HEK293 (cell line): ENCODE data around the gene DYNC1LI1.

Experiments
- CTCF ChIA-PET: fragments of 350-600 bp; formaldehyde crosslinking; extraction: SDS; loops from one replicate; lab custom pipeline; 2021; ENCODE audit warnings: antibody characterized with exemption; lab: Yijun Ruan, JAX
- POLR2A ChIA-PET: fragments of 300-600 bp; formaldehyde crosslinking; extraction: SDS; loops from one replicate; lab custom pipeline; 2020; ENCODE audit warnings: antibody characterized with exemption, inconsistent platforms; lab: Yijun Ruan, JAX
- H3K27ac ChIP-seq: fragments of 200-500 bp; sonication (Bioruptor generic); 2 replicates; pipeline ENCODE4 v1.5.1; 2014; ENCODE audit warnings: low read depth, low read length, control low read depth, inconsistent platforms; ENCODE audit errors: extremely low read depth
- H3K36me3 ChIP-seq, 2 experiments: fragments of 200-500 bp in 1 of 2; sonication (Bioruptor generic) in 1 of 2; 1 replicate in 1 of 2; 2 replicates in 1 of 2; pipeline ENCODE4 v1.5.1; 2014 to 2017; ENCODE audit warnings: inconsistent platforms in 2 of 2, low read length in 2 of 2; ENCODE audit not compliant: control insufficient read depth in 2 of 2, insufficient read depth in 1 of 2
- H3K4me1 ChIP-seq: fragments of 200-500 bp; sonication (Bioruptor generic); 2 replicates; pipeline ENCODE4 v1.5.1; 2014; ENCODE audit warnings: mild to moderate bottlenecking, low read length, inconsistent platforms; ENCODE audit not compliant: control insufficient read depth, insufficient read depth
- H3K4me3 ChIP-seq: 2 replicates; pipeline ENCODE4 v1.5.1; 2011; ENCODE audit warnings: low read depth, mild to moderate bottlenecking, control low read depth, low read length, moderate library complexity
- H3K9me3 ChIP-seq: fragments of 200-500 bp; sonication (Bioruptor generic); 2 replicates; pipeline ENCODE4 v1.5.1; 2014; ENCODE audit warnings: low read depth, low read length, inconsistent platforms; ENCODE audit not compliant: control insufficient read depth, insufficient read depth
- HOXA7 ChIP-seq: sonication (generic); formaldehyde crosslinking; IDR thresholded peaks from 2 replicates; pipeline ENCODE4 v1.8.1; 2022; ENCODE audit warnings: missing genetic modification reagents, borderline replicate concordance
- KLF10 ChIP-seq: fragments of 450-650 bp; IDR thresholded peaks from 2 replicates; pipeline ENCODE4 v1.5.1; 2018; ENCODE audit warnings: missing biosample characterization, mild to moderate bottlenecking, missing genetic modification characterization
- KLF9 ChIP-seq: fragments of 450-650 bp; formaldehyde crosslinking; IDR thresholded peaks from 2 replicates; pipeline ENCODE4 v1.5.1; 2016; ENCODE audit warnings: missing biosample characterization, missing genetic modification characterization, low read depth
- SP3 ChIP-seq: fragments of 450-650 bp; formaldehyde crosslinking; IDR thresholded peaks from 2 replicates; pipeline ENCODE4 v1.5.1; 2016; ENCODE audit warnings: missing biosample characterization, missing genetic modification characterization
- TRIM28 ChIP-seq: IDR thresholded peaks from 2 replicates; pipeline ENCODE4 v1.6.1; 2011; ENCODE audit warnings: low read length, control low read depth, borderline replicate concordance
- ZBTB1 ChIP-seq: fragments of 450-650 bp; formaldehyde crosslinking; IDR thresholded peaks from 2 replicates; pipeline ENCODE4 v1.5.1; 2016; ENCODE audit warnings: missing biosample characterization, missing genetic modification characterization
- ZBTB10 ChIP-seq: fragments of 450-650 bp; formaldehyde crosslinking; IDR thresholded peaks from 2 replicates; pipeline ENCODE4 v1.5.1; 2016; ENCODE audit warnings: missing biosample characterization, missing genetic modification characterization
- ZFP41 ChIP-seq: fragments of 450-650 bp; formaldehyde crosslinking; IDR thresholded peaks from 2 replicates; pipeline ENCODE4 v1.5.1; 2016; ENCODE audit warnings: missing biosample characterization, missing genetic modification characterization, borderline replicate concordance
- ZNF10 ChIP-seq: fragments of 450-650 bp; formaldehyde crosslinking; IDR thresholded peaks from 2 replicates; pipeline ENCODE4 v1.5.1; 2017; ENCODE audit warnings: missing biosample characterization, missing genetic modification characterization
- ZNF266 ChIP-seq: fragments of 450-650 bp; formaldehyde crosslinking; IDR thresholded peaks from 2 replicates; pipeline ENCODE4 v1.5.1; 2016; ENCODE audit warnings: missing biosample characterization, missing genetic modification characterization, low read depth
- ZNF423 ChIP-seq: fragments of 450-650 bp; formaldehyde crosslinking; IDR thresholded peaks from 2 replicates; pipeline ENCODE4 v1.5.1; 2016; ENCODE audit warnings: missing biosample characterization, missing genetic modification characterization
- ZNF514 ChIP-seq: fragments of 450-650 bp; formaldehyde crosslinking; IDR thresholded peaks from 2 replicates; pipeline ENCODE4 v1.5.1; 2016; ENCODE audit warnings: missing biosample characterization, missing genetic modification characterization
- ZNF530 ChIP-seq: fragments of 450-650 bp; formaldehyde crosslinking; IDR thresholded peaks from 2 replicates; pipeline ENCODE4 v1.5.1; 2016; ENCODE audit warnings: low read depth, missing biosample characterization, missing genetic modification characterization
- ZNF580 ChIP-seq: fragments of 450-650 bp; formaldehyde crosslinking; IDR thresholded peaks from 2 replicates; pipeline ENCODE4 v1.5.1; 2016; ENCODE audit warnings: missing biosample characterization, missing genetic modification characterization
- ZNF654 ChIP-seq: fragments of 450-650 bp; formaldehyde crosslinking; IDR thresholded peaks from 2 replicates; pipeline ENCODE4 v1.5.1; 2016; ENCODE audit warnings: low read depth, missing biosample characterization, missing genetic modification characterization
- ZNF677 ChIP-seq: fragments of 450-650 bp; IDR thresholded peaks from 2 replicates; pipeline ENCODE4 v1.5.0; 2018; ENCODE audit warnings: missing biosample characterization, mild to moderate bottlenecking, missing genetic modification characterization, moderate library complexity
- ZNF747 ChIP-seq: fragments of 450-650 bp; formaldehyde crosslinking; IDR thresholded peaks from 2 replicates; pipeline ENCODE4 v1.5.1; 2016; ENCODE audit warnings: missing biosample characterization, missing genetic modification characterization
- TF ChIP-seq, protein P1 (sequence below): fragments of 450-650 bp; formaldehyde crosslinking; IDR thresholded peaks from 2 replicates; pipeline ENCODE4 v1.5.1; 2016; ENCODE audit warnings: missing biosample characterization, missing genetic modification characterization
- TF ChIP-seq, protein P2 (sequence below): fragments of 450-650 bp; formaldehyde crosslinking; IDR thresholded peaks from 2 replicates; pipeline ENCODE4 v1.5.1; 2016; ENCODE audit warnings: missing biosample characterization, missing genetic modification characterization, borderline replicate concordance

The DYNC1LI1 gene

GRCh38 chr3:32542807-32543206, 27.9 kb downstream of the DYNC1LI1 start:
- Histone ChIP-seq H3K9me3 (no peaks in the 10 kb centered on the region), H3K4me3 (no peak overlapping the region), H3K4me1 (no peaks in the 10 kb centered on the region), H3K27ac (no peak overlapping the region), H3K36me3 (peaks cover 0 to 13% of the 10 kb centered on the region in 2 experiments; a peak in 2 of 3 replicates)
- no peak for TF ChIP-seq ZNF580 (tag by site-specific recombination)
- TF ChIP-seq, protein P1, sequence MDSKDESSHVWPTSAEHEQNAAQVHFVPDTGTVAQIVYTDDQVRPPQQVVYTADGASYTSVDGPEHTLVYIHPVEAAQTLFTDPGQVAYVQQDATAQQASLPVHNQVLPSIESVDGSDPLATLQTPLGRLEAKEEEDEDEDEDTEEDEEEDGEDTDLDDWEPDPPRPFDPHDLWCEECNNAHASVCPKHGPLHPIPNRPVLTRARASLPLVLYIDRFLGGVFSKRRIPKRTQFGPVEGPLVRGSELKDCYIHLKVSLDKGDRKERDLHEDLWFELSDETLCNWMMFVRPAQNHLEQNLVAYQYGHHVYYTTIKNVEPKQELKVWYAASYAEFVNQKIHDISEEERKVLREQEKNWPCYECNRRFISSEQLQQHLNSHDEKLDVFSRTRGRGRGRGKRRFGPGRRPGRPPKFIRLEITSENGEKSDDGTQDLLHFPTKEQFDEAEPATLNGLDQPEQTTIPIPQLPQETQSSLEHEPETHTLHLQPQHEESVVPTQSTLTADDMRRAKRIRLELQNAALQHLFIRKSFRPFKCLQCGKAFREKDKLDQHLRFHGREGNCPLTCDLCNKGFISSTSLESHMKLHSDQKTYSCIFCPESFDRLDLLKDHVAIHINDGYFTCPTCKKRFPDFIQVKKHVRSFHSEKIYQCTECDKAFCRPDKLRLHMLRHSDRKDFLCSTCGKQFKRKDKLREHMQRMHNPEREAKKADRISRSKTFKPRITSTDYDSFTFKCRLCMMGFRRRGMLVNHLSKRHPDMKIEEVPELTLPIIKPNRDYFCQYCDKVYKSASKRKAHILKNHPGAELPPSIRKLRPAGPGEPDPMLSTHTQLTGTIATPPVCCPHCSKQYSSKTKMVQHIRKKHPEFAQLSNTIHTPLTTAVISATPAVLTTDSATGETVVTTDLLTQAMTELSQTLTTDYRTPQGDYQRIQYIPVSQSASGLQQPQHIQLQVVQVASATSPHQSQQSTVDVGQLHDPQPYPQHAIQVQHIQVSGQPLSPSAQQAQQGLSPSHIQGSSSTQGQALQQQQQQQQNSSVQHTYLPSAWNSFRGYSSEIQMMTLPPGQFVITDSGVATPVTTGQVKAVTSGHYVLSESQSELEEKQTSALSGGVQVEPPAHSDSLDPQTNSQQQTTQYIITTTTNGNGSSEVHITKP: peak; percentile 66
- no peak for TF ChIP-seq SP3 (tag by site-specific recombination)
- TF ChIP-seq, protein P2, sequence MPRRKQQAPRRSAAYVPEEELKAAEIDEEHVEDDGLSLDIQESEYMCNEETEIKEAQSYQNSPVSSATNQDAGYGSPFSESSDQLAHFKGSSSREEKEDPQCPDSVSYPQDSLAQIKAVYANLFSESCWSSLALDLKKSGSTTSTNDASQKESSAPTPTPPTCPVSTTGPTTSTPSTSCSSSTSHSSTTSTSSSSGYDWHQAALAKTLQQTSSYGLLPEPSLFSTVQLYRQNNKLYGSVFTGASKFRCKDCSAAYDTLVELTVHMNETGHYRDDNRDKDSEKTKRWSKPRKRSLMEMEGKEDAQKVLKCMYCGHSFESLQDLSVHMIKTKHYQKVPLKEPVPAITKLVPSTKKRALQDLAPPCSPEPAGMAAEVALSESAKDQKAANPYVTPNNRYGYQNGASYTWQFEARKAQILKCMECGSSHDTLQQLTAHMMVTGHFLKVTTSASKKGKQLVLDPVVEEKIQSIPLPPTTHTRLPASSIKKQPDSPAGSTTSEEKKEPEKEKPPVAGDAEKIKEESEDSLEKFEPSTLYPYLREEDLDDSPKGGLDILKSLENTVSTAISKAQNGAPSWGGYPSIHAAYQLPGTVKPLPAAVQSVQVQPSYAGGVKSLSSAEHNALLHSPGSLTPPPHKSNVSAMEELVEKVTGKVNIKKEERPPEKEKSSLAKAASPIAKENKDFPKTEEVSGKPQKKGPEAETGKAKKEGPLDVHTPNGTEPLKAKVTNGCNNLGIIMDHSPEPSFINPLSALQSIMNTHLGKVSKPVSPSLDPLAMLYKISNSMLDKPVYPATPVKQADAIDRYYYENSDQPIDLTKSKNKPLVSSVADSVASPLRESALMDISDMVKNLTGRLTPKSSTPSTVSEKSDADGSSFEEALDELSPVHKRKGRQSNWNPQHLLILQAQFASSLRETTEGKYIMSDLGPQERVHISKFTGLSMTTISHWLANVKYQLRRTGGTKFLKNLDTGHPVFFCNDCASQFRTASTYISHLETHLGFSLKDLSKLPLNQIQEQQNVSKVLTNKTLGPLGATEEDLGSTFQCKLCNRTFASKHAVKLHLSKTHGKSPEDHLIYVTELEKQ (tag by site-specific recombination): no peak
- TF ChIP-seq ZNF266 (tag by site-specific recombination): no peak
- no peak for TF ChIP-seq ZNF514 (tag by site-specific recombination)
- no peak for TF ChIP-seq TRIM28
- TF ChIP-seq ZFP41 (tag by site-specific recombination): no peak
- POLR2A ChIA-PET: no interaction called here
- CTCF ChIA-PET: no interaction called here

DNA sequence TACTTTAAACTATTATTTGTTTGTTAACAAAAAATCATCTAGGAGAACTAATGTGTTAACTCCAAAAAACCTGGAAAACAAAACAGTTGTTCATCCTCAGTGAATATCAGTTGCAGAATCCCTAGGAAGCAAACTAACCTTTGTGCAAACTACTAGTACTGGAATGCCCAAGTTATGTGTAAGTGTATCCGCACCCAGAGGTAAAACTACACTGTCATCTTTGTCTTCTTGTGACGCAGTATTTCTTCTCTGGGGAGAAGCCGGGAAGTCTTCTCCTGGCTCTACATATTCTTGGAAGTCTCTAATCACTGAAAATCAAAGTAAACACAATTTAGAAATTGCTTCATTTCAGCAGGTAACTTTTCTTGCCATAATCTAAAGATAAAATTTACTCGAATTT, 29.8 kb downstream of the DYNC1LI1 start:
- CTCF ChIA-PET: no interaction called here
- TF ChIP-seq ZNF10 (tag by site-specific recombination) (no peak), ZNF423 (tag by site-specific recombination) (no peak), KLF9 (tag by site-specific recombination) (no peak), KLF10 (tag by site-specific recombination) (no peak), ZNF530 (tag by site-specific recombination) (no peak), ZNF677 (tag by site-specific recombination) (no peak), HOXA7 (CRISPR knock-in tag) (no peak), ZNF747 (tag by site-specific recombination) (no peak), ZNF654 (tag by site-specific recombination) (no peak), ZBTB10 (tag by site-specific recombination) (no peak), ZBTB1 (tag by site-specific recombination) (no peak)
- POLR2A ChIA-PET: no interaction called here

More for the DNA sequence above, 29.8 kb downstream of the DYNC1LI1 start:
- H3K36me3 ChIP-seq: peaks cover 0 to 17% of the 10 kb centered on the region in 2 experiments; a peak in 2 of 3 replicates
- H3K9me3 ChIP-seq: no peaks in the 10 kb centered on the region
- no peak overlapping the region for H3K4me3 ChIP-seq
- H3K4me1 ChIP-seq: no peaks in the 10 kb centered on the region
- H3K27ac ChIP-seq: no peak overlapping the region
